ENCODE measurements around the gene THAP4. TPM values are rescaled to one million over a fixed set of nuclear protein-coding genes. Genes with fewer than 3 reads are reported as not detected.

The THAP4 gene
- total RNA-seq, 1 experiment from 2014 or later: 94.8 TPM

DNA sequence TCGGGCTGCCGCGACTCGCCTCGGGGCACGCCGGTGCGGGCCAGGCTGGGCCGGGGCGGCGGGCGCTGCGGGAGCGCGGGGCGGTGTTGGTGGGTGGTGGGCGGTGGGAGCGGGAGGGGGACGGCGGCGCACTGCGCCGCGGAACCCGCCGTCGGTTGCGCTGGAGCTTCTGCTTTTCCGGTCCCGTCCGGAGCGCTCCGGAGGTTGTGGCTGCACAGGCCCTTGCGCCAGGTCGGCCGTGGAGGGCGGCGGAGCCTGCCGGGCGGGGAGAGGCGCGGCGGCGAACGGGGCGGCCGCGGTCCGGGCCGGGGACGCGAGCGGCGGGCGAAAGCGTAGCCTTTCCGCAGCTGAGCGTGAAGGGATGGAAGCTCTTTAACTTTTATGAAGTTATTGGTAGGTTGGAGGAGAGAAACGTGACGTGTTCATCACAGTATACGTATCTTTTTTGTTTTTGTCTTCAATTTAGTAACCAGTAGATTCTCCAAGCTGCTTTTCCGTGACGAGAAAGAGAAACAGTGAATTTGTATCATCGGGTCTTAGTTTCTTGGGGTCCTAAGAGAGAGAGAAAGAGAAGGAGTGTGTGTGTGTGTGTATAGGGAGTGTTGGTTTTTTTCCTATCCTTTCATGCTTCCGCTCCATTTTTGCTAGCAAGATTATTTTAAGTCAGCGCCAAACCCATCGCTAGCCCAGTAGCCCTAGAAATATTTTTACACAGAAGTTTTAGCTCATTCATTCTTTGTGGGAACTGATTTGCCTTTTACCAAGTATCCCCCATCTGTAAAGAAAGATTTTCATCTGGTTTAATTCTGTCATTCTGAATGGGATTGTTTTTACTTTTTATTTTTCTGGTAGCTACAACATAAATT, 1.1 kb upstream of the THAP4 start:
- ChIA-PET CTCF (interaction anchor here (0.6 to 0.8 kb wide), 4 partner anchors 41 to 560 kb away, joined by 3 to 7 read pairs (median 4); no protein-coding TSS in a partner anchor), POLR2A (ENCODE audit: unreplicated experiment) (interaction anchor here (0.5 to 0.6 kb wide), 3 partner anchors 50 to 1073 kb away, joined by 3 to 4 read pairs (median 3); no protein-coding TSS in a partner anchor)
- H3K9me2 ChIP-seq (ENCODE audit: insufficient read depth): no peaks in the 10 kb centered on the region
- H3K4me1 ChIP-seq (replicated peaks; ENCODE audit: insufficient read depth): peaks cover 25% of the 10 kb centered on the region
- no peaks in the 10 kb centered on the region for H3K9me3 ChIP-seq (ENCODE audit: insufficient read depth, low read depth)
- intact Hi-C loops (cut with micrococcal nuclease; ENCODE audit: unreplicated experiment): loop anchor here (1.0 to 10.0 kb wide), 2 partner anchors 130 to 363 kb away; partner anchors contain the start of gene STK25
- no peaks in the 10 kb centered on the region for H3K27me3 ChIP-seq (ENCODE audit: insufficient read depth, low read depth)
- no peak for TF ChIP-seq EZH2 (IDR thresholded peaks at IDR 0.05; ENCODE audit: low read depth)
- TF ChIP-seq, protein P1, sequence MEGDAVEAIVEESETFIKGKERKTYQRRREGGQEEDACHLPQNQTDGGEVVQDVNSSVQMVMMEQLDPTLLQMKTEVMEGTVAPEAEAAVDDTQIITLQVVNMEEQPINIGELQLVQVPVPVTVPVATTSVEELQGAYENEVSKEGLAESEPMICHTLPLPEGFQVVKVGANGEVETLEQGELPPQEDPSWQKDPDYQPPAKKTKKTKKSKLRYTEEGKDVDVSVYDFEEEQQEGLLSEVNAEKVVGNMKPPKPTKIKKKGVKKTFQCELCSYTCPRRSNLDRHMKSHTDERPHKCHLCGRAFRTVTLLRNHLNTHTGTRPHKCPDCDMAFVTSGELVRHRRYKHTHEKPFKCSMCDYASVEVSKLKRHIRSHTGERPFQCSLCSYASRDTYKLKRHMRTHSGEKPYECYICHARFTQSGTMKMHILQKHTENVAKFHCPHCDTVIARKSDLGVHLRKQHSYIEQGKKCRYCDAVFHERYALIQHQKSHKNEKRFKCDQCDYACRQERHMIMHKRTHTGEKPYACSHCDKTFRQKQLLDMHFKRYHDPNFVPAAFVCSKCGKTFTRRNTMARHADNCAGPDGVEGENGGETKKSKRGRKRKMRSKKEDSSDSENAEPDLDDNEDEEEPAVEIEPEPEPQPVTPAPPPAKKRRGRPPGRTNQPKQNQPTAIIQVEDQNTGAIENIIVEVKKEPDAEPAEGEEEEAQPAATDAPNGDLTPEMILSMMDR (conservative IDR thresholded peaks at IDR 0.05): no peak
- peaks cover 53% of the 10 kb centered on the region for H4K20me1 ChIP-seq (ENCODE audit: insufficient read depth)
- peak overlapping the region; percentile 92 for H3K4me3 ChIP-seq
- TSS peak; percentile 44 for BruUV-seq (replicated peaks)
- peak overlapping the region; percentile 92 for H2AFZ ChIP-seq
- H3K27ac ChIP-seq: no peak overlapping the region; the same call in 1 of the 2 replicates
- DNase-seq: peak in 1 of 2 experiments; percentile 52
- no peaks in the 10 kb centered on the region; the same call in 1 of the 2 replicates for H3K36me3 ChIP-seq (ENCODE audit: low read depth)
- peak overlapping the region; percentile 79 for H3K4me2 ChIP-seq
- H3K79me2 ChIP-seq (ENCODE audit: low read depth): peaks cover 88% of the 10 kb centered on the region
- no peaks in the 10 kb centered on the region for H3F3A ChIP-seq (ENCODE audit: insufficient read depth, low read depth)

DNA sequence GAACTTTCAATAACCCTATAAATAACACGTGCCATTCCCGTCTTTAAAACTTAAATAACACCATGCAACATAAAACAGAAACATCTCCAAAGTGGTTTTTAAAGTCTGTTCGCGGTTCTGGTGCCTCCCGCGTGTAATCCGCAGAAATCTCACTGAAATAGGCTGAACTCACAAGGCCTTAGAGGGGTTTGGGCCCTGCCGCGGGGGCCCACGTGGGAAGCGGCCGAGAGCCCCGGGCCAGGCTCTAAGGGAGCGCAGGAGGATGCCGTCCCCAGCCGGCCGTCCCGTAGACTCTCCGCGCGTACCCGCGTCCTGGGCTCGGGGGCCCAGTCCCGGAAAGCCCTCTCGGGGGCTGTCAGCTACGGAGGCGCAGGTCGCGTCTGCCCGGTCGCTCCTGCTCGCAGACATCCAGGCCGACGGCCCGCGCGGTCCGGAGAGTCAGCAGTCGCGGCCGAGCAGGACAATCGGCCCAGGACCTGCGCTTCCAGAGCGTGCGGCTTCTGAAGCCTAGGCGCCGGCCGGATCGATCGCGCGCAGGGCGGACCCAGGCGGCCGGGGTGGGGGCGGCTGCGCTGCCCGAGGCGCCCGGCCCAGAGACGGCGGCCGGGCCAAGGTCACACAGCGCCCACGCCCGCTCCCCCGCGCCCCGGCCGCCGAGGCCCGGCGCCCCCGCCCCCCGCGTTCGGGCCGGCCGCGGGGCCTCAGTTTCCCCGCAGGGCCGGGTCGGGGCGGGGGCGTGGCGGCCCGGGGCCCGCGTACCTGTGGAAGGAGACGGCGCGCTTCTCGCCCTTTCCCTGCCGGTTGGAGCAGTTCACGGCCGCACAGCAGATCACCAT, 558 bp downstream of the THAP4 start:
- intact Hi-C loops (cut with micrococcal nuclease; ENCODE audit: unreplicated experiment): loop anchor here (1.0 to 10.0 kb wide), 2 partner anchors 128 to 362 kb away; partner anchors contain the start of gene STK25
- H3K36me3 ChIP-seq (ENCODE audit: low read depth): peaks cover 12% of the 10 kb centered on the region
- no peaks in the 10 kb centered on the region for H3K27me3 ChIP-seq (ENCODE audit: insufficient read depth, low read depth)
- ChIA-PET CTCF (interaction anchor here (0.7 kb wide), 1 partner anchor 10 kb away, joined by 5 read pairs; no protein-coding TSS in a partner anchor), POLR2A (ENCODE audit: unreplicated experiment) (interaction anchor here (0.6 kb wide), 2 partner anchors 379 to 1049 kb away, joined by 4 to 6 read pairs; no protein-coding TSS in a partner anchor)
- TF ChIP-seq EZH2 (IDR thresholded peaks at IDR 0.05; ENCODE audit: low read depth): no peak
- TF ChIP-seq, protein P1 (conservative IDR thresholded peaks at IDR 0.05): no peak
- H3K4me3 ChIP-seq: peak overlapping the region; percentile 92
- no peaks in the 10 kb centered on the region for H3F3A ChIP-seq (ENCODE audit: insufficient read depth, low read depth)
- no peaks in the 10 kb centered on the region for H3K9me2 ChIP-seq (ENCODE audit: insufficient read depth)
- H4K20me1 ChIP-seq (ENCODE audit: insufficient read depth): peaks cover 41% of the 10 kb centered on the region
- peak overlapping the region; percentile 82 for H2AFZ ChIP-seq
- H3K27ac ChIP-seq: peak overlapping the region; percentile 43
- no peaks in the 10 kb centered on the region for H3K9me3 ChIP-seq (ENCODE audit: insufficient read depth, low read depth)
- peak overlapping the region; percentile 84 for H3K4me2 ChIP-seq
- H3K4me1 ChIP-seq (replicated peaks; ENCODE audit: insufficient read depth): peaks cover 25% of the 10 kb centered on the region
- peak; percentile 44 to 60 for DNase-seq
- H3K79me2 ChIP-seq (ENCODE audit: low read depth): peaks cover 85% of the 10 kb centered on the region
- no TSS peak for BruUV-seq (replicated peaks)

DNA sequence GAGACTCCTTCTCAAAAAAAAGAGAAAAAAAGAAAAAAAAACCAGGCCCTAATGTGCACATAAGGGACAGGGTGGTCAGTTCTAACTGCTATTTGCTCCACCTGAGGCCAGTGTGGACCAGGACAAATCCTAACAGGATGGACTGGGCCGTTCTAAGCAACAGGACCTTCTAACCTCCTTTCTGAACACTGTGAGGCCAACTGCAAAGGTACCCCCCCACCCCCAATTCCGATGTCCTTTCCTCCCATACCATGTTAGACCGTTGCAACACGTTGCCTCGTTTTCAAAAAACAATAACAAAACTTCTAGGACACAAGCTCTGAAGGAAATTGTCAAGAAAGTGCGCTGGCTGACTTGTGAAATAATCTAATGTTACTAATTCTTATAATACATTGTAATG, 1.2 kb downstream of the THAP4 start:
- Histone ChIP-seq H3F3A (ENCODE audit: insufficient read depth, low read depth) (no peaks in the 10 kb centered on the region), H3K9me2 (ENCODE audit: insufficient read depth) (no peaks in the 10 kb centered on the region), H3K4me2 (peak overlapping the region; percentile 84), H2AFZ (peak overlapping the region; percentile 82), H3K27ac (peak overlapping the region; percentile 43), H3K9me3 (ENCODE audit: insufficient read depth, low read depth) (no peaks in the 10 kb centered on the region), H3K27me3 (ENCODE audit: insufficient read depth, low read depth) (no peaks in the 10 kb centered on the region), H3K79me2 (ENCODE audit: low read depth) (peaks cover 85% of the 10 kb centered on the region), H4K20me1 (ENCODE audit: insufficient read depth) (peaks cover 38% of the 10 kb centered on the region), H3K36me3 (ENCODE audit: low read depth) (peaks cover 15% of the 10 kb centered on the region), H3K4me3 (peak overlapping the region; percentile 92), H3K4me1 (replicated peaks; ENCODE audit: insufficient read depth) (peaks cover 25% of the 10 kb centered on the region)
- intact Hi-C loops (cut with micrococcal nuclease; ENCODE audit: unreplicated experiment): loop anchor here (10.0 kb wide), 1 partner anchor 361 kb away; no protein-coding TSS in a partner anchor
- no peak for DNase-seq
- TSS peak; percentile 32 for BruUV-seq (replicated peaks)
- CTCF ChIA-PET: interaction anchor here (0.7 kb wide), 1 partner anchor 9 kb away, joined by 5 read pairs; no protein-coding TSS in a partner anchor
- TF ChIP-seq, protein P1 (conservative IDR thresholded peaks at IDR 0.05): no peak
- no peak for TF ChIP-seq EZH2 (IDR thresholded peaks at IDR 0.05; ENCODE audit: low read depth)
- POLR2A ChIA-PET (ENCODE audit: unreplicated experiment): no interaction called here

Data from PC-9 (cell line).